KG1 (cell line): ENCODE measurements around the gene IGF2BP1.
A peak's percentile ranks its signal among the peaks of the same experiment; 100 is the strongest.
"Not testable (repeated sequence)": the region's sequence is repeated elsewhere in the genome, so short reads cannot be mapped to it uniquely, and the experiment has no call there.

Source experiments
- DNase-seq: peaks from one replicate; lab custom pipeline; 2025; lab: John Stamatoyannopoulos, UW

The IGF2BP1 gene

DNA sequence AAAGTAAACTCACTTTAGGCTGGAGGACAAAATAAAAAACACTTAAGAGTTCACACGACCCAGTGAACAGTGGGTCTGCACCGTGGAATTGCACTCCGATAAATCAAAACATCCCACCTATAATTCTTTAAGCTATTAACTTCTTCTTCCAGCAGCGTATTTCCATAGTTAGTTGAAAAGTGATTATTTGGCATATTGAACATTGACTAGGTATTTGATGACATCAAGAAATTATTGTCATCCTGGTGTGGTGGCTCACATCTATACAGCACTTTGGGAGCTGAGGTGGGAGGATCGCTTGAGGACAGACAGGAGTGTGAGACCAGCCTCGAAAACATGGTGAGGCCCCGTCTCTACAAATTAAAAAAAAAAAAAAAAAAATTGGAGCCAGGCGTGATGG is 23.4 kb downstream of the IGF2BP1 start:
- no peak for DNase-seq

DNA sequence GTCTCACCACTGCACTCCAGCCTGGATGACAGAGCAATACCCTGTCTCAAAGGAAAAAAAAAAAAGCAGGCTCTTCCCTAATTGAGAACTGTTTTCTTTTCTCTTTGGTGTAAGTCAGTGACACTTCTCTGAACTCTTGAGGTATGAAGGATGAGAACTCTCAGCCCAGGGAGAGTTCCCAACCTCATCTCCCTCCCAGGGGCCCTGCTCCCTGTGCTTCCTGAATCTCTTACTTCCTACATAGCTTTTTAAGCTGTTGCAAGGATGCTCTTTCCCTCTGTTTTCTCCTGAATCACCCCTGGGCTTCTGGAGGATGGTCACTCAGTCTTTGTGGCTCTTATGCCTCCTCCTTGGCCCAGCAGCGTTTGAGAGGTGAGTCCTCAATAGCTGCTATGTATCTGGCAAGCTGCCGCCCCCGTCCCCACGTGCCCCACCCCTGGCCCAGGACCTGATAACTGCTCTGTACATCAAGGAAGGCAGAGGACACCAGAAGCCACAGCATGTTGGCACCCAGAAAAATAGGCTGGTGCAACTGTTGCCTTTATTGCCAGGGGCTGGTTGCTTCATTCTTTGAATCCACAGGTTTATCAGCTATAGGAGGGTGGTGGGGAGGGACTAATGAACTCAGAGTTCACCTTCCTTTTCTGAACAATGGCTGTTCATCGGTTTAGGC is 24.0 kb downstream of the IGF2BP1 start:
- DNase-seq = no peak

DNA sequence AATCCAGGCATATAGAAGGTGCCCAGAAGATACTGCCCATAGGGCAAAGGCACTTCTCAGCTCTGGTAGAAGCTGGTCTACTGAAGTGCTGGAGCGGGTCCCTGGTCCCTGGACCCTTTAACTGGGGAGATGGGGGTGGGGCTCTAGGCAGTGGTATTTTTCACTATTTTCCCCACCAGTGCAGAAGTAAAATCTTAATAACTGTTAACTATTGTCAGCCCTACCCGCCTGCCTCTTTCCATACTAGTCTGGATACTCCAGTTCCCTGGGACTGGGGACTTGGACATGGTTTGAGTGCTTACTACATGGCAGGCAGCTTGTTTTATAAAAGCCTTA is 24.6 kb downstream of the IGF2BP1 start:
- DNase-seq = no peak

DNA sequence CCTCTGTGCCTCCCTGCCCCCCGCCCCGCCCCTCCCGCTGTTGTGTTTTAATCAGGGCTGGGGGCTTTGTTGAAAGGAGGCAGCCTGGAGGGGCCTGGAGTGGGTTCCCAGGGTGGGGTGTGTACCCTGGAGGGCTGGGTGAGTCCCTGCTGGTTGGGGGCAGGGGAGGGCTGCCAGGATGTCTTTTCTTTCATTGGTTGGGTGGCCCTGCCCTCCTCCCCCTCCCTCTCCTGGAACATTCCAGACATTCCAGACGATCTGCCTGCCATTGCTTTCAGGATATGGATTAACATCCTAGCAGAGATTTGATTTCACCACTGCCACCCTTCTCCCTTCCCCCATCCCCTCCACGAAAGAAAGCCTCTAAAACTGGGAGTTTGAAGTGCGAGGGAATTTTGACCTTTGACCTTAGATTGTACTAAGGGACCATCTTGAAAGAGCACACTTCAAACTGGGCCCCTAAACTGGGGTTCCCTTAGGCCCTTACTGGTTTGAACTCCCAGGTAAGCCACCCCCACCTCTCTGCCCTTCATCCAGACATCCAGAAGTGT is 25.3 kb downstream of the IGF2BP1 start:
- DNase-seq = no peak

DNA sequence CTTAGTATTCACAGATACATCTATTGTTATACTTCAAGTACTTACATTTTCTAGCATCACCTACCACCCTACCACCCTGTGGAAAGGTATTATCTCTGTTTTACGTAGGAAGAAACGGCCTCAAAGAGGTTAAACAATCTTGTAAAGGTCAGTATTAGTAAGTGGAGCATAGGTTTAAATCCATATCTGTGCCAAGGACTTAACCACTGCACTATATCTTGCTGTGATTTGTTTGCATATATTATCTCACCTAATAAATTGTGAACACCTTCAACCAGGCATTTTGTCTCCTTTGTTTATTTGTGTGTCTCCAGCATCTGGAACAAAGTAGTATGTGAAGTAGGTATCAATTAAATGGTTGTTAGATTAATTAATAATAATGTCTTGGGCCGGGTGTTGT is 27.3 kb downstream of the IGF2BP1 start:
- DNase-seq = no peak

DNA sequence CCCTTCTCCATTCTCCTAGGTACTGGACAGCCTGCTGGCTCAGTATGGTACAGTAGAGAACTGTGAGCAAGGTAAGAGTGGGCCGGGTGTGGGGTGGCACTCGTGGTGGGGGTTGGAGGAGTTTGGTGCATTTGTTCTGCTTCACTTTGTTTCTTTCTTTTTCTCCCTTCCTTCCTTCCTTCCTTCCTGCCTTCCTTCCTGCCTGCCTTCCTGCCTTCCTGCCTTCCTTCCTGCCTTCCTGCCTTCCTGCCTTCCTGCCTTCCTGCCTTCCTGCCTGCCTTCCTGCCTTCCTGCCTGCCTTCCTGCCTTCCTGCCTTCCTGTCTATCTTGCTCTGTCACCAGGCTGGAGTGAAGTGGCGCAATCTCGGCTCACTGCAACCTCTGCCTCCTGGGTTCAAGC is 29.3 kb downstream of the IGF2BP1 start:
- DNase-seq = not testable (repeated sequence)

DNA sequence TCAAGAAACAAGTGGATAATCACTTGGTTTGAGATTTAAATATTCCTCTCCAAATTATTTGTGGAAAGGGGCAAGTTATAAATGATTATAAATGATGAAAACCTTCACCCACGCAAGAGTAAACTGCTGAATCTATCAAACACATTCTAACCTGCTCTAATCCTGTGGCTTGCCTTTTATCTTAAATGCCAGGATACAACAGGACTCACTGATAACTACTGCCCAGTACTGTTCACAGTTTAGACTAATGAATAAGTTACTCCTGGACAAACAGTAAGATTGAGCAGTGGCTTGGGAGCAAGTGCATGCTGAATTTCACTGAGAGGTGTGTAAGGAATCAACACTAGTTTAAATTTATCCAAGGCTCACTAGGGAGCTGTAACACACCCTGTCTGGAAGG is 31.1 kb downstream of the IGF2BP1 start:
- no peak for DNase-seq

DNA sequence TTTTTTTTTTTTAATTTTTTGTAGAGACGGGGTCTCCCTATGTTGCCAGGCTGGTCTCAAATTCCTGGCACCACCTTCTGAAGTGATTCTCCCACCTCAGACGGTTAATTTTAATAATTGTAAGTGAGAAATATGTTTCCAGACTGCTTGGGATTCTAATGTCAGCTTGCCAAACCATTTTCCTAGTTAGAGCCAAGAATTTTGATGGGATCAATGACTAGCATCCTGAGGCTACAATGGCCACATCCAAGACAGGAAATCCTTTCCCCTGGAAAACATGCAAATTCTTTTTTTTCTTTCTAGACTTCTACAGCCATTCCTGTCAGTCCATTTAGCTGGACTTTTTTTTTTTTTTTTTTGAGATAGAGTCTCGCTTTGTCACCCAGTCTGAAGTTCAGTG is 32.6 kb downstream of the IGF2BP1 start:
- DNase-seq = no peak

DNA sequence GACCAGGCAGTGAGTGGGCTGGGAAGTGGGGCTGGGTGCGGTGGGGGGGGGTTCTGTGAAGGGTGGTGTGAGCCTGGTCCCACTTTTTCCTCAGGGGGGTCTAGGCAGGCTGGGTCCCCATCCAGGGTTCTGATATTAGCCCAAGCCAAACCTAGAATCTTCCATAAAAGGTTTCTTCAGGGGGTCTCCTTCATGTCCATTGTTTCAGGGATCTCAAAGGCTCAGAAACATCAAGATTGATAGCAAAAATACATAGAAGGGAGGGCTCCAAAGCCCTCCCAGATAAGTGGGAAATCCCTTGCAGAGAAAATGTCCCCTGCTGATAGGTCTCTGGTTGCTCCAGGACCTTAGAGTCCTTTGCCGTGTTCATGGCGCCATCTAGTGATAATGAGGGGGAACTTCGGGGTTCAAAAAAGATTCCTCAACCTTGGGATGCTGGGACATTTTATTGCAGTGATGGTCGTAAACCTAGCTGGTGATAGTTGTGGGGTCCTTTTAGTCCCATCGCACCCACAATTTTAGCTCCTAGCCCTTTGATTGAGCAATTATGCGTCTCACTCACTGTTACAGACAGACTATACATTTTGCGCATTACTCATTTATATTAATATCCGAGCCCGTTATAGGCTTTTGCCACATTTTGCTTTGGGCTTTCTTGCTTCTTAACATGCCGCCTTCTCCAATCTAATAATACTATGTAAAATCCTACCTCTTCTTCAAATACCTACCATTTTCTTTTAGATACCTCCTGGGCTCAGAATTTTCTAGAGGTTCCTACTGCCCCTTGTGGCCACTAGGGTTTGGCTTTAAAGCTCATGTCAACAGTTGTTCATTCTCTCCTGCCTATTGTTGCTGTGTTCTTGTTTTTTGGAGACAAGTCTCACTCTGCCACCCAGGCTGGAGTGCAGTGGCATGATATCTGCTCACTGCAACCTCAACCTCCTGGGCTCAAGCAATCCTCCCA is 35.1 kb downstream of the IGF2BP1 start:
- DNase-seq = peak; percentile 48

DNA sequence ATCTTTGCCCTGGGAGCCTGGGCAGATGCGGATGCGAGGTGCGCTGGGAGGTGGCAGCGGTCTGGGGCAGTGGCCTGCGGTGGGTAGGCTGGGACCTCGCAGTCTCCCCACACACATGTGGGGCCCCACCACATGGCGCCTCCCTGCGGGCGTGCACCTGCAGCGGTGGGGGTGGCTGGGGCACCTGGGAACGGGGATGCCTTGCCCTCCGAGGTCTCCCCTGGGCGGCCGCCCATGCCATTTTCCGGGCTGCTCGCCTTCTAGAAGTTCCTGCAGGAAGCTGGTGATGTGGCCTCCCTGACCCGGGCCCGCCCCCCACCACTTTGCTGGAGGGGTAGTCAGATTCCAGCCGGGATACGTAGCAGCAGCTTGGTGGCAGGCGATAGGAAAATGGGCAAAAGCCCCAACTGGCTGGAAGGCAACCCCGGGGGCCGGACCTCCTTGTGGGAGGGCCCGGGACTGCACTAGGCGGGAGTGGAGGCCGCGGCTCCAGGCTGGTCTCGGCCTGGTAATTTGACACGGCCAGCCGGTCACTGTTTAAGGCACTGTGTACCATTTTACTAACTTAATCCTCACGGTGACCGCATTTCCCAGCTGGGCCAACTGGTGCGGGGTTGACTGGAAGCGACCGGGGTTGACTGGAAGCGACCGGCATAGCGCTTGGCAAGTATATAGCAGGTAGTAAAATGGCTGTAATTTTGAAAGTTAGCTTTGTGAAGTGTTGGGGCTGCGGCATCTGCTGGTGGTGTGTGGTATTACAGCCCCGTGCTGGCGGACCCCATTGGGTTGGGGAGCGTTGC is 38.5 kb downstream of the IGF2BP1 start:
- DNase-seq = no peak

DNA sequence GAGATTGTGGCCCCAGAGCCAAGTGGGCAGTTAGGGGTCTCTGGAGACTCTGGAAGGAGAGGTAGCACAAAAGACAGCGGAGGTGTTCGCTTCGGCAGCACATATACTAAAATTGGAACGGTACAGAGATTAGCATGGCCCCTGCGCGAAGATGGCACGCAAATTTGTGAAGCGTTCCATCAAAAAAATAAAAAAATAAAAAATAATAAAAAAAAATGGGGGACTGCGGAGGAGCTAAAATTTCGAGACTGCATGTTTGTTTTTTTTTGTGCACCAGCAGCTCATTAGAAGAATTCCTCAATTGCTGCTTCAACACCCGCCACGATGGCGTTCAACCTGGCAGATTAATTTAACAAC is 39.1 kb downstream of the IGF2BP1 start:
- no peak for DNase-seq

DNA sequence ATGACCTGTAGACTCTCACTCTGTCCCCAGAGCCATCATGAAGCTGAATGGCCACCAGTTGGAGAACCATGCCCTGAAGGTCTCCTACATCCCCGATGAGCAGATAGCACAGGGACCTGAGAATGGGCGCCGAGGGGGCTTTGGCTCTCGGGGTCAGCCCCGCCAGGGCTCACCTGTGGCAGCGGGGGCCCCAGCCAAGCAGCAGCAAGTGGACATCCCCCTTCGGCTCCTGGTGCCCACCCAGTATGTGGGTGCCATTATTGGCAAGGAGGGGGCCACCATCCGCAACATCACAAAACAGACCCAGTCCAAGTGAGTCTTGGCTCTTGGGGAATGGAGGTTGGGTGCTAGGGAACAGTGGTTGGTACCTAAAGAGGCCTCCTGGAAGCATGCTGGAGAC is 41.0 kb downstream of the IGF2BP1 start:
- DNase-seq = no peak

DNA sequence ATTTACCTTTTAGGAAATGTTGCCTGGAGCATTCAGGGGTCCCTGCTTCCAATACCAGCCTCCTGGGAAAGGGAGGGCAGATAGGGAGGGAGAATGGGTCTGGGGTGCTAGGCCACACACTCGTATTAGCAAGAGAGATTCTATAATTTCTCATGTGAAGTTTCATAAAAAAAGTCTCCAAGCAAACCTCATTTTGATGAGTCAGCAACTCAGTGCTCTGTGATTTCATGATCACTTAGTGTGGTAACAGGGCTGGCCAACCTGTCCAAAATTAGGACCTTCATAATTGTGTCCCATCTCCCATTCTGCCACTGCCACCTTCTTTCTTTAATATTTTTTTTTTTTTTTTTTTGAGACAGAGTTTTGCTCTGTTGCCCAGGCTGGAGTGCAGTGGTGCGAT is 41.4 kb downstream of the IGF2BP1 start:
- DNase-seq = no peak

DNA sequence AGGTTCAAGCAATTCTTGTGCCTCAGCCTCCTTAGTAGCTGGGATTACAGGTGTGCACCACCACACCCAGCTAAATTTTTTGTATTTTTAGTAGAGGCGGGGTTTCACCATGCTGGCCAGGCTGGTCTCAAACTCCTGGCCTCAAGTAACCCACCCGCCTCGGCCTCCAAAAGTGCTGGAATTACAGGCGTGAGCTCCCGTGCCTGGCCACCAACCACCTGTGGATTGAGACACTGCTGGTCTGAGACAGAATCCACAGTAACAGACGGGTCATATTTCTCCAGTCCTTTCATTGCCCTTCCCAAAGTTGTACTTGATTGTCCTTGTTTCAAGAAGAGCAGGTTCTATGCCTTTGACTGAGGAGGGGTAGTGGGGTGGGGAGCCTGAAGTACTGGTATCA is 42.3 kb downstream of the IGF2BP1 start:
- not testable (repeated sequence) for DNase-seq

DNA sequence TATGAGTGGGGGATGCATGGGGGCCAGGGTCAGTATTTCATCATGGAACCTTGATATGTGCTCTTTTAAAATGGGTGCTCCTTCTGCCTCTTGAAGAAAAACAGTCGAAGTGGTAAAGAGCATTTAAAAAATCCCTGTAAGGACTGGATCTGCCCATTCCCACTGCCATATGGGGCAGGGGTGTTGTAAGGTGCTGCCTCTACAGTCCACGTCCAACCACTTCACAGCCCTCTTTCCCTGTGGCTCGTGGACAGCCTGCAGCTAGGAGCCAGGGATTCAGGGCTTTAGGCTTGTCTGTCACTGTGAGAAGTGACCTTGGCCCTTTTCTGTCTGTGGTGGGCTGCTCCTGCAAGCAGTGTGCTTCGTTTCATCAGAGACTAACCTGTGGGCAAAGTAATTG is 44.3 kb downstream of the IGF2BP1 start:
- DNase-seq = no peak

DNA sequence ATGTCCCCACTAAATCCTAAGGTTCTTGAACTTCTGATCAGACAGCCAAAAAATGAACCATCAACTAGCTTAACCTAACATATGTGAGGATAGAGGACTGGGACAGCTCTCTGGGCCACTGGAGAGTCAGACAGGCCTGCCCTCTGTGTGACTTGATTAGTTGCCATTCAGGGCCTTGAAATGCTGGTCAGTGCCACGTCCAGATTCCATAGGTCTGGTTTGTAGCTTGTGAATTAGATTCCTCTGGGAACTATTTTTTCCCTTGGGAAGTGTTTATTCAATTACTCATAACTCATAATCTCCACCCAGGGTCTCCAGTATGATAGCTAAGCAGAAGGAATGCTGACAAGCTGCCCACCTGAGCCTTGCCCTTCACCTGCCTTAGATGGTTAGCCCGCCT is 48.2 kb downstream of the IGF2BP1 start:
- no peak for DNase-seq

DNA sequence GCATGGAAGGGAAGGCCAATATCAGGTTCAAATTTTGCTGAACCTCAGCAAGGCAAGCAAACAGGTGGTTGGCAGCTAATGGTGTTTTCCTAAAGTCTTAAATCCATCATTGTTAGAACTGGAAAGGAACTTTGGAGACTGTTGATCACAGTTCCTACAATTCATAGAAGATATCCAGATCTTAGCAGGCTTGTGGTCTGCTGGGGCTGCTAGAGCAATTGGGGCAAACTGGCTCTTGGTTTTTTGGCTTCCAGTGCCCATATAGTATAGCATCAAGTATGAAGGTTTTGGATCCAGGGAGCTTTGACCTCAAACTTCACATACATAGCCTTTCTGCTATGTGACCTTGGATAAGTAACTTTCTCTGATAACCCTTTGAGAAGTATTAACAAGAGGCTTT is 49.7 kb downstream of the IGF2BP1 start:
- no peak for DNase-seq

DNA sequence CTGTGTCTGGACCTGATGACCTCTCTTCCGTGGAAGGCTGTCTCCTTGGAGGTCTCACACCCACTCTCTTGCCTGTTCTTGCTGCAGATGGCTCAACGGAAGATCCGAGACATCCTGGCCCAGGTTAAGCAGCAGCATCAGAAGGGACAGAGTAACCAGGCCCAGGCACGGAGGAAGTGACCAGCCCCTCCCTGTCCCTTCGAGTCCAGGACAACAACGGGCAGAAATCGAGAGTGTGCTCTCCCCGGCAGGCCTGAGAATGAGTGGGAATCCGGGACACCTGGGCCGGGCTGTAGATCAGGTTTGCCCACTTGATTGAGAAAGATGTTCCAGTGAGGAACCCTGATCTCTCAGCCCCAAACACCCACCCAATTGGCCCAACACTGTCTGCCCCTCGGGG is 52.1 kb downstream of the IGF2BP1 start:
- no peak for DNase-seq

DNA sequence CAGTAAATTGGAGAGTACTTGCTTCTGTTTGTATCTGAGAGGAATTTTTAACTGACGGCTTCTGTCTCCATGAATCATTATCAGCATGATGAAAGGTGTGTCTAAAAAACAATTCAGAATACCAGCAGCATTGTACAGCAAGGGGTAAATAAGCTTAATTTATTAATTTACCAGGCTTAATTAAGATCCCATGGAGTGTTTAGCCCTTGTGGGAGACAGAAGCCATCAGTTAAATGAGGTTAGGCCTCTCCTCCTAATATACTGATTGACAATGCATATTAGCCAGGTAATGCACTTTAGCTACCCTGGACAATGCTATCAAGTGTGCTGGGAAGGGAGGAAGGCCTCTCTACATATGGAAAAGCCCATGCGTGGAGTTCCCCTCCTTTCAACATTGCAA is 53.4 kb downstream of the IGF2BP1 start:
- no peak for DNase-seq

DNA sequence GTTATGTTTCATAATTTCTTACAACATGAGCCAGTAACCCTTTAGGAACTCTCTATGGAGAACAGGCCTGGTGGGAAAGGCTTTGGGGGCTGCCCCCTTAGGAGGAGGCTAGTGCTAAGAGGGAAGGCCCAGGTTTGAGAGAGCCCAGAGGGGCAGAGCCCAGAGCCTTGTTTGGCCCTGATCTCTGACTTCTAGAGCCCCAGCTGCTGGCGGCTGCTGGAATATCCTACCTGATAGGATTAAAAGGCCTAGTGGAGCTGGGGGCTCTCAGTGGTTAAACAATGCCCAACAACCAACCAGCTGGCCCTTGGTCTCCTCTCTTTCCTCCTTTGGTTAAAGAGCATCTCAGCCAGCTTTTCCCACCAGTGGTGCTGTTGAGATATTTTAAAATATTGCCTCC is 54.1 kb downstream of the IGF2BP1 start:
- DNase-seq = no peak

DNA sequence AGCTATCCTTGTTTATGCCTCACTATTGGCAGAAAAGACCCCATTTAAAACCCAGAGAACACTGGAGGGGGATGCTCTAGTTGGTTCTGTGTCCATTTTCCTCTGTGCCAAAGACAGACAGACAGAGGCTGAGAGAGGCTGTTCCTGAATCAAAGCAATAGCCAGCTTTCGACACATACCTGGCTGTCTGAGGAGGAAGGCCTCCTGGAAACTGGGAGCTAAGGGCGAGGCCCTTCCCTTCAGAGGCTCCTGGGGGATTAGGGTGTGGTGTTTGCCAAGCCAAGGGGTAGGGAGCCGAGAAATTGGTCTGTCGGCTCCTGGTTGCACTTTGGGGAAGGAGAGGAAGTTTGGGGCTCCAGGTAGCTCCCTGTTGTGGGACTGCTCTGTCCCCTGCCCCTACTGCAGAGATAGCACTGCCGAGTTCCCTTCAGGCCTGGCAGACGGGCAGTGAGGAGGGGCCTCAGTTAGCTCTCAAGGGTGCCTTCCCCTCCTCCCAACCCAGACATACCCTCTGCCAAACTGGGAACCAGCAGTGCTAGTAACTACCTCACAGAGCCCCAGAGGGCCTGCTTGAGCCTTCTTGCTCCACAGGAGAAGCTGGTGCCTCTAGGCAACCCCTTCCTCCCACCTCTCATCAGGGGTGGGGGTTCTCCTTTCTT is 56.1 kb downstream of the IGF2BP1 start:
- DNase-seq = no peak
